Measurements from ENCODE around the gene SF3A1.

The SF3A1 gene

GRCh38 chr22:30284666-30285065 is 72.0 kb downstream of the SF3A1 start:
- Histone ChIP-seq H4K20me1 (ENCODE audit: insufficient read depth, low read length) (no peaks in the 10 kb centered on the region), H3K4me1 (ENCODE audit: low read length) (peaks cover 8% of the 10 kb centered on the region; the same call in 1 of the 2 replicates), H3K9ac (ENCODE audit: low read length) (no peak overlapping the region), H3K27me3 (replicated peaks; ENCODE audit: insufficient read depth, low read length) (no peaks in the 10 kb centered on the region; the same call in 1 of the 2 replicates), H3F3A (ENCODE audit: insufficient read depth, low read length) (peaks cover 10% of the 10 kb centered on the region), H3K27ac (ENCODE audit: low read length) (no peak overlapping the region), H3K9me3 (replicated peaks; ENCODE audit: insufficient read depth, low read length) (no peaks in the 10 kb centered on the region), H3K4me3 (ENCODE audit: low read length) (no peak overlapping the region), H3K36me3 (replicated peaks; ENCODE audit: insufficient read depth, low read length) (no peaks in the 10 kb centered on the region), H3K4me2 (ENCODE audit: low read depth, low read length) (no peak overlapping the region), H3K9me2 (replicated peaks; ENCODE audit: insufficient read depth, low read length) (no peaks in the 10 kb centered on the region), H3K79me2 (ENCODE audit: low read length) (no peaks in the 10 kb centered on the region), H2AFZ (ENCODE audit: low read length) (no peak overlapping the region)
- TF ChIP-seq CTCF (IDR thresholded peaks at IDR 0.05; ENCODE audit: low read length) (no peak), EZH2phosphoT487 (IDR thresholded peaks at IDR 0.05; ENCODE audit: low read length) (no peak), EZH2 (optimal IDR thresholded peaks at IDR 0.05; ENCODE audit: low read depth, low read length) (no peak)
- no peak for DNase-seq

- no peak overlapping the region for H3K9ac ChIP-seq (ENCODE audit: low read length)
- peaks cover 8% of the 10 kb centered on the region; the same call in 1 of the 2 replicates for H3F3A ChIP-seq (ENCODE audit: insufficient read depth, low read length)
- H3K4me2 ChIP-seq (ENCODE audit: low read depth, low read length): no peak overlapping the region
- no peak overlapping the region for H3K27ac ChIP-seq (ENCODE audit: low read length)
- no peaks in the 10 kb centered on the region for H3K36me3 ChIP-seq (replicated peaks; ENCODE audit: insufficient read depth, low read length)
- H2AFZ ChIP-seq (ENCODE audit: low read length): no peak overlapping the region
- no peaks in the 10 kb centered on the region for H3K9me3 ChIP-seq (replicated peaks; ENCODE audit: insufficient read depth, low read length)
- H3K4me3 ChIP-seq (ENCODE audit: low read length): no peak overlapping the region
- TF ChIP-seq CTCF (IDR thresholded peaks at IDR 0.05; ENCODE audit: low read length) (no peak), EZH2phosphoT487 (IDR thresholded peaks at IDR 0.05; ENCODE audit: low read length) (no peak), EZH2 (optimal IDR thresholded peaks at IDR 0.05; ENCODE audit: low read depth, low read length) (no peak)
- H4K20me1 ChIP-seq (ENCODE audit: insufficient read depth, low read length): no peaks in the 10 kb centered on the region
- no peaks in the 10 kb centered on the region for H3K9me2 ChIP-seq (replicated peaks; ENCODE audit: insufficient read depth, low read length)
- no peaks in the 10 kb centered on the region; the same call in 1 of the 2 replicates for H3K27me3 ChIP-seq (replicated peaks; ENCODE audit: insufficient read depth, low read length)
- no peaks in the 10 kb centered on the region for H3K79me2 ChIP-seq (ENCODE audit: low read length)
- no peak for DNase-seq
- peaks cover 8% of the 10 kb centered on the region; the same call in 1 of the 2 replicates for H3K4me1 ChIP-seq (ENCODE audit: low read length)
These were observed 72.5 kb downstream of the SF3A1 start for GRCh38 chr22:30284172-30284571.

GRCh38 chr22:30283342-30283741 is 73.4 kb downstream of the SF3A1 start:
- Histone ChIP-seq H3F3A (ENCODE audit: insufficient read depth, low read length) (peaks cover 3% of the 10 kb centered on the region; the same call in 1 of the 2 replicates), H3K4me3 (ENCODE audit: low read length) (no peak overlapping the region), H3K27ac (ENCODE audit: low read length) (no peak overlapping the region), H2AFZ (ENCODE audit: low read length) (no peak overlapping the region), H4K20me1 (ENCODE audit: insufficient read depth, low read length) (no peaks in the 10 kb centered on the region), H3K9me3 (replicated peaks; ENCODE audit: insufficient read depth, low read length) (no peaks in the 10 kb centered on the region), H3K79me2 (ENCODE audit: low read length) (no peaks in the 10 kb centered on the region), H3K36me3 (replicated peaks; ENCODE audit: insufficient read depth, low read length) (no peaks in the 10 kb centered on the region), H3K4me1 (ENCODE audit: low read length) (peaks cover under 1% of the 10 kb centered on the region; the same call in 1 of the 2 replicates), H3K9me2 (replicated peaks; ENCODE audit: insufficient read depth, low read length) (no peaks in the 10 kb centered on the region), H3K9ac (ENCODE audit: low read length) (no peak overlapping the region), H3K27me3 (replicated peaks; ENCODE audit: insufficient read depth, low read length) (no peaks in the 10 kb centered on the region; the same call in 1 of the 2 replicates), H3K4me2 (ENCODE audit: low read depth, low read length) (no peak overlapping the region)
- no peak for DNase-seq
- TF ChIP-seq EZH2phosphoT487 (IDR thresholded peaks at IDR 0.05; ENCODE audit: low read length) (no peak), EZH2 (optimal IDR thresholded peaks at IDR 0.05; ENCODE audit: low read depth, low read length) (no peak), CTCF (IDR thresholded peaks at IDR 0.05; ENCODE audit: low read length) (no peak)
